ENCODE measurements around the gene NAP1L1.
"Not testable (repeated sequence)": the region's sequence is repeated elsewhere in the genome, so short reads cannot be mapped to it uniquely, and the experiment has no call there.

NAP1L1 gene

GRCh38 chr12:76018672-76019071, 65.8 kb downstream of the NAP1L1 start:
- no peak for DNase-seq

DNA sequence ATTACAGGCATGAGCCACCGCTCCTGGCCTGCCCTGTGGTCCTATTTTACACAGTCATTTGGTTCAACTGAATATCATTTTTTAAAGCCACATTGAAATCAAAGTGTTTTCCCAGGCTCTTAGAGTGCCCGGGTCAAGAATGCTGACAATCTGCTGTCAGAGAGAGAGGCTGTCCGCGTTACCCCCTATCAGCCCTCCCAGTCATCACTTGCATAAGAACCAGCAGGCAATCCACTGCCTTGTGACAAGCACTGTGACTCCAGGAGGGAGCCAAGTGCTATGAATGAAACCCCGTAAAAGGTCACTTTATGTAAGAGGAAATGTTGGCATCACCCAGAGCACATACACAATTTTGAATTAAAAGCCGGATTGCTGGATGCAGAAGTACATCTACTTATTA, 66.4 kb downstream of the NAP1L1 start:
- no peak for DNase-seq

DNA sequence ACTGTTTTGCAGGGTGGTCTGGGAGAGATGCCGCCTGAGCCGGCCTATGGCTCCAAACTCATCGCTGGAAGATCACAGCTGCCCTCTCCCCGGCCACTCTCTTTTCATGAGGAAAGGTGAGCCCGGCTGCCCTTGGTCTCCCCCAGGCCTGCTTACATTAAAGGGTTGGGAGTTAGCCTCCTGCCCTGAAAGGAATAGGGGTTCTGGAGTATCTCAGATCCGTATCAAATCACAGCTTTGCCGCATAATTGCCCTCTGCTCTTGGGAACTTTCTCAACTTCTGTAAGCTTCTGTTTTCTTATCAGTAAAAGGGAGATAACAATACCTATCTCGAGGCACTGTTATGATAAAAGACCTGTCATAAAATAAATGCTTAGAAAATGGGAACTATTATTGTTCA, 70.5 kb downstream of the NAP1L1 start:
- no peak for DNase-seq

DNA sequence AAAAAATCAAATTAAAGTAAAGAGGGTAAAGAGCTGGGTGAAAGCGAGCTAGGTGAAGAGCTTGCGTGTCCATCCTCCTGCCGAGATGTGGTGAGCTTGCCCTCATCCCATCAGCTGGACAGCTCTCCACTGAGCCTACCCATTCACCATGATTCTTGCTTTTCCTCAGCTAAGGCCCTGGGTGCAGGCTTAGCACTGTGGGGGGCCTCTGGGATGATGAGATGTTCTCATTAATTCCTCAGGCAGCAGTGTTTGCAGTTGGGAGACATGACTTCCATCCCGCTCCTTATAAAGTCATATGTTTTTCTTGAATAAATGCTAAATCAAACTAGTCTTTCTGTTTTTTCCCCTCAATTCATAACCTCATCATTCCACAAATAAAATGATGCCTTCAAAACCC, 70.9 kb downstream of the NAP1L1 start:
- DNase-seq, result no peak

GRCh38 chr12:76012644-76013043, 71.8 kb downstream of the NAP1L1 start:
- no peak for DNase-seq

DNA sequence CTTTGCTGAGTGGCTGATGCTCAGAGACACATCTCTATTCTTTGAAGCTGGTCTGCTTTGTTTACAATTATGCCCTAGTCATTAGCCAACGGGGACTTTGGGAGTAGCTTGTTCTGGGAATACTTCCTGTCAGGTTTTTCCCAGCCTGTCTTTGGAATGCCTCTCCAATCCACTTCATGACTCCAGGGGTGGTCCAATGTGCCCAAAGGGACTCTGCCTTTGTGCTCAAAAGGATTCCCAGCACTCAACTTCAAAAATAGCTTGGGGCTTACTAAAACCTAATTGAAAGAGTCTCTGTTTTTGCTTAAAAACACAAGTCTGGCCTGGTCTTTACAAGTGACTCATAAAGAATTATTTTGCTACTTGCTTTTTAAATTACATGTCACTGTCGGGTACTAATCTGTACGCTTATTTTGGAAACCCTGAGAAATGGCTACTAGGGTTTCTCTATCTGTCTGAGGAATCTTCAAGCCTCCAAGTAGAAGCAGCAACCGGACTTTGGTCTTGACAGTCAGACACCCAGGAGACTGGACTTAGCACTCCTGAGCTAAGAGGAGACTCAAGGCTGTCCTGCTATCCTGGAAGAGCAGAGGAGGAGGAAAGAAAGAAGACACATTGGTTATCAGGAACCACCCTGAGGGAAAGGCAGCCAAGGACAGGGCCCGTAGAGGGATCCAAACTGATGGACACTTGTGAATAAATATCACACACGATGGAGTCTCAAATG, 73.6 kb downstream of the NAP1L1 start:
- DNase-seq, result no peak

- no peak for DNase-seq
Measured at GRCh38 chr12:76008428-76008827, 76.1 kb downstream of the NAP1L1 start.

DNA sequence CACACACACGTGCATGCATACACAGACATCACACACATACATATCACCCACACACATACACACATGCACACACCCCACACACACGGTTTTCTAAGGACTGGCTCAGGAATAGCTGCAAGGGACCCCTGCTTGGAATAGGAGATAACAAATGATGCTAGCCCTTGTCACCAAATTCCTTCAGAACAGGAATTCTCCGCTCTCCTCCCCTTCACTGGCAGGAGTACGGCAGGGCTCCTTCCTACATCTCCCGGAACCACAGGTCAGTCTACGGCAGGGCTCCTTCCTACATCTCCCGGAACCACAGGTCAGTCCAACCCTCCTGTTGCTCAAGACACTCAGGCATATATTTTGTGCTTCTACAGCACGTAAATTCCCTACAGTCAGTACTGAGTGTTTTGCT, 76.8 kb downstream of the NAP1L1 start:
- DNase-seq, result no peak

DNA sequence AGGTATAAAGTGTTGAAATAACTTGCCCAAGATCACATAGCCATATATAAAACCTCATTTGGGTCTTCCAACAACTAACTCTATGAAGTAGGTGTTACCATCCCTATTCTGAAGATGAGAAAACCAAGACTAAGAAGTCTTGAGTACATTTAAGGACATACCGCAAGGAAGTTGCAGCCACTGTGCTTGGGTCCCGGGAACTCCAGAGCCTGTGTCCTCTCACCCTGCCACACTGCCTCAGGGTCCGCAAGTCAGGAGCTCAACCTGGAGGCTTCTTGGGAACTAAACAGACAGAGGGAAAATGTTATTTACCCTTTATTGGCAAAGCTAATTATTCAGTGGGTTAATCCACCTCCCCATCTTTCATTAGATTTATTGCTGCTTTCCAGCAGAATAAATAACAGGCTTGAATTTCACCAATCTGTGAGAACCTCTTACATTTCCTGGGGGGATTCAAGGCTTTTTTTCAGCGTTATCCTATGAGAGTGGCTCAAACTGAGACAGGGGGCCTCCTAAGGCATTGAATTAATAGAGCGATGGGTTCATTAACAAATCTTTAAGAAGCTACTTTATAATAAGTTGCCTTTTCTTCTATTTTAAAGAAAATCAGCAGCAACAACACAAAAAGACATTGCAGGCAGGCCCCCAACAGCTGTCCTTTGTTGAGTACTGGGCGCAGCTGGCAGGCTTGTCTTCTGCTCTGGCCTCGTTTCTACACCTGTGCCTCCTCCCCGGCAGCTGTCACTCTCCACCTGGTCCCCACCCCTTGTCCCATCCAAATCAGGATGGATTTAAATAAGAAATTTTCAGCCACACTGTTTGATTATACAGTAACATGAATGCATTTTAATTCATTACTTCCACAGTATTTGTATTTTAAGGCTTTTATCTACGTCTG, 78.2 kb downstream of the NAP1L1 start:
- no peak for DNase-seq

- DNase-seq, result no peak
Measured at GRCh38 chr12:76003355-76003638, 81.2 kb downstream of the NAP1L1 start.

GRCh38 chr12:76002598-76003354, 81.7 kb downstream of the NAP1L1 start:
- DNase-seq, result no peak

GRCh38 chr12:75998292-75999063, 86.0 kb downstream of the NAP1L1 start:
- DNase-seq, result no peak

GRCh38 chr12:75997658-75998057, 86.8 kb downstream of the NAP1L1 start:
- DNase-seq, result no peak

DNA sequence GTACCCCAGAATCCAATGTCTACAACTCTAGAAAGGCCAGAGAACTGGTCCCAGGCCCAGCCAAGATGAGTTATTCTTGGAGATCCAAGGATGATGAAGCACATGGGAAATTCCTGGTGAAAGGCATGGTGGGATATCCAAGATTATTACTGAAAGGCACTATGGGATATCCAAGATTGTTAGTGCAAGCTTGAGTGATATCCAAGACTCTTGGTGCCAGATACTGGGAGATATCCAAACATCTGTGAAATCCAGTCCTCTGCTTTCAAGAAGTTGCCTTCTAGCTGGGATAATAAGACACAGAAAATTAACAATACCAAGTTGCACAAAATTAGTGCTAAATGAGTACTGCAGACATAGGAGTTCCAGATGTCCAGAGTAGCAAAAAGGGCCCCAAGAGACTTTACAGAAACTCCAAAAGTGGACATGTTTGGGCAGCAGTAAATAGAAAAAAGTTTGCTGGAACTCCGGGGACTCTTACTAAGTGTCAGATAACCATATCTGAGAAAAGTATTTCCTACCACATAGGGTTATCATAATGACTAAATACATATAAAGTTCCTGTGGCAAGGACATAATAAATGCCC, 87.5 kb downstream of the NAP1L1 start:
- DNase-seq, result no peak

- DNase-seq, result no peak
Measured at GRCh38 chr12:75995691-75996090, 88.8 kb downstream of the NAP1L1 start.

- no peak for DNase-seq
Measured at GRCh38 chr12:75994069-75994740, 90.3 kb downstream of the NAP1L1 start.

GRCh38 chr12:75991753-75992152, 92.7 kb downstream of the NAP1L1 start:
- DNase-seq, result no peak

- no peak for DNase-seq
Measured at GRCh38 chr12:75990189-75990912, 94.1 kb downstream of the NAP1L1 start.

- not testable (repeated sequence) for DNase-seq
Measured at GRCh38 chr12:75987709-75988108, 96.8 kb downstream of the NAP1L1 start.

All from stimulated activated CD4-positive, alpha-beta T cell treated with anti-CD3 and anti-CD28 coated beads, Interleukin-4, amount 100 ng/mL, for 1 hour (primary cell).